ENCODE results near the gene MAPKAPK3.

- no peak for TF ChIP-seq SMC3 (IDR thresholded peaks at IDR 0.05; ENCODE audit: low read depth, low read length)
- TF ChIP-seq CTCF (conservative IDR thresholded peaks at IDR 0.05; ENCODE audit: low read depth, low read length) = no peak
- no peak for TF ChIP-seq RFX5 (IDR thresholded peaks at IDR 0.05; ENCODE audit: low read depth, low read length)
- TF ChIP-seq CEBPB (IDR thresholded peaks at IDR 0.05; ENCODE audit: low read depth, low read length) = no peak
- TF ChIP-seq MXI1 (IDR thresholded peaks at IDR 0.05; ENCODE audit: borderline replicate concordance, low read depth, low read length) = no peak
Measured at GRCh38 chr3:50648313-50648712, 31.4 kb downstream of the MAPKAPK3 start.

Measured in IMR-90 (cell line).